ENCODE measurements around the gene ANO4. TPM values are rescaled to one million over a fixed set of nuclear protein-coding genes. Genes with fewer than 3 reads are reported as not detected.
"Not testable (repeated sequence)": the region's sequence is repeated elsewhere in the genome, so short reads cannot be mapped to it uniquely, and the experiment has no call there.

The ANO4 gene
- polyA plus RNA-seq, 1 donor = 3.4 TPM

DNA sequence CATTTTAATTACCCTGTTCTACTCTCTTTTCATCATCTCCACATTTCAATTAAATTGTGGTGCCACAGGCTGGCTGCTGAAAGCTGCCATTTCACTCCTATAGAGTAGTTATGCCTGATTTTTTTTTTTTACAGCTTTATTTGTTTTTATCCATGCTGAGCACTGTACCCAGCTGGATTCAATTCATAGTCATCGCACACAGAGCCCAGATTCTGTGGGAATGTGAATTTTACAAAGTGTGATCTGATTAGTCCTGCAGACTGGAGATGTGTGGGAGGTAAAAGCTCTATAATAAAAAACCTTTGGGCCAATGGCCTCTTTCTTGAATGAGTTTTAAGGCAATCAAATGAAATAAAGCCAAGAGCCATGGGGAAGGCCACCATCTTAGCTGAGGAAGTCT is 190.2 kb downstream of the ANO4 start:
- Histone ChIP-seq H3K4me3 (ENCODE audit: low read length) (no peak overlapping the region), H3K27ac (ENCODE audit: low read length) (no peak overlapping the region), H3K9me3 (ENCODE audit: control insufficient read depth, low read depth, low read length) (no peaks in the 10 kb centered on the region), H3K36me3 (ENCODE audit: control insufficient read depth, insufficient read depth, low read length) (no peaks in the 10 kb centered on the region), H3K27me3 (ENCODE audit: control insufficient read depth, insufficient read depth, low read length) (no peaks in the 10 kb centered on the region), H3K4me1 (ENCODE audit: control insufficient read depth, insufficient read depth, low read length) (no peaks in the 10 kb centered on the region)
- DNase-seq = no peak
- 100% methylated on average over 1 of the region's 1 CpG for WGBS (ENCODE audit: insufficient coverage, low lambda C conversion rate)

DNA sequence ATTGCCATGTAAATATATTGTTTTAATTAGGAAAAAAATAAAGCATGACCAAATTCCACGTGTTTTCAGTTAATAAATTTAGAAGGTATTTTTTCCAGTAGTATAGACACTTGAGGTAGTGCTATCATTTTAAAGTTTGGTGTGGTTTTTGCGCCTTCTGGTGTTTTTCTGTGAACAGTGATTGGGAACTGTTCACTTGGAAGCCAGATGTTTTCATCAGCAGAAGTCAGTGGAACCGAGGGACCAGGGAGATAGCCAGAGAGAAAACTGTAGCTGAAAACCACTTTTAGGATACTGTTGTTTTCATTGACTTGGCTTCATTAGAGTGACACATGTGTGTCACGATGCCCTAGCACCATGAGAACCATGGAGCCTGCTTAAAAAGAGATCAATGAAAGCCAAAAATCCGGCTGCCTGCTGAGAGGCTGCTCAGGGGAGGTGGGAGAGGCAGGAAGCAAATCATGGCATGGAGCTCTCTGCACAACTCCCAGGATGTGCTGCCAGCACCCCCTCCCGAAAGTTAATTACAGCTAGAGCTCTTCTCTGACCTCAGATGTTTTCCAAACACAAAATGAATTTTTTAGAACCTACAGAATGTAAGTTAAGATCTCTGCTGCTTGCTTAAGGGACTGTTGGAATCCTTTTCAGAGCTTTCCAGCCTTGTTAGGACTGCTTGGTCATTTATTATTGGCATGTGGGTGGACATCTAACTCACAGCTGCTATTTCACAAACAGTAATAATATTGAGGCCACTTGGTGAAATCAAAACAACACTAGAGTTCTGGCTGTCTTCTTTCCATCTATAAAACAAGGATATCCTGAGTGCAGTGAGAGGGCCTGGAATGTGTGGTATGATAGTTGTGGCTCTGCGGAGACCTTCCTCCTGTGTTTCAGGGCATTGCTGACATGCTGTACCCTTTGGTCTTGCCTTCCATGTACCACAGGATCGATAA is 192.3 kb downstream of the ANO4 start:
- Histone ChIP-seq H3K9me3 (ENCODE audit: control insufficient read depth, low read depth, low read length) (no peaks in the 10 kb centered on the region), H3K27me3 (ENCODE audit: control insufficient read depth, insufficient read depth, low read length) (no peaks in the 10 kb centered on the region), H3K4me1 (ENCODE audit: control insufficient read depth, insufficient read depth, low read length) (no peaks in the 10 kb centered on the region), H3K4me3 (ENCODE audit: low read length) (no peak overlapping the region), H3K36me3 (ENCODE audit: control insufficient read depth, insufficient read depth, low read length) (no peaks in the 10 kb centered on the region), H3K27ac (ENCODE audit: low read length) (no peak overlapping the region)
- no peak for DNase-seq
- 72% methylated on average over 2 of the region's 8 CpGs for WGBS (ENCODE audit: insufficient coverage, low lambda C conversion rate)

DNA sequence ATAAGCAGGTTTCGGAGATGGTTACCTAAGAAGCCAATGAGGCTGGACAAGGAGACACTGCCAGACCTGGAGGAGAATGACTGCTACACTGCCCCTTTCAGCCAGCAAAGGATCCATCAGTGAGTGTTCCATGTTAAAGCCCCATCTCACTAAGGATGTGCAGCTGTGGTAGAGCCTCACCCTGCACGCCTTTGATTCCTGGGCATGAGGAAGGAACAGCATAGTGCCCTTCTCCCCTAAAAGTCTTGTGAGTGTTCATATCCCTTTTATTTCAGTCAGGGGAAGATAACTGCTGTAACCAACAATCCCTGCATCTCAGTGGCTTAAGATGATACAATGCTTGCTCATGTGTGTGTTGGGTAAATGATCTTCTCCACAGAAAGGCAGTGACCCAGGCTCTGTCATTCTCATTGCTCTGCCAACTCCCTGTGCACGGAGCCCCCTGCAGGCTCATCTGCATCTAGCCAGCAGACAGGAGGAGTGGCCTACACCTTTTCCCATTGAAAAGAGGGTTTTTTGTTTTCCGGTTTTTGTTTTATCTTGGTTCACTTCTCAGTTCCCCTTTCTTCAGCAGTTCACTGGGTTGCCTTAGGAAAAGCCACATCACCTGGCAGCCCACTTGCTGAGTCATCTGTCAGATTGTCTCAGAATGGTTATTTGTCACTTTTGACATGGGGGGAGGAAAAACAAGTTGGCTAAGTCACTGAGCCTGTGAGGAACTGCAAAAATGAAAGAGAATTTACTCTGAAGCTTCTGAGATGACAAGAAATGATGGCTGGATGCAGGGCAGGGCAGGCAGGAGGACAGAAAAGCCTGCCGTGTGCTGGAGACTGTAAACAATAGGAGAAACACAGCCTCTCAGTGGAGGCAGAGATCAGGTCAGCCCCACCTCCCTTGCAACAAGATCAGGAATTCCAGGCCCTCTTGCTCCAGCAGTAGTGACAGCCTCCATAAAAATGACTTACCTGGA is 193.3 kb downstream of the ANO4 start:
- Histone ChIP-seq H3K4me3 (ENCODE audit: low read length) (no peak overlapping the region), H3K9me3 (ENCODE audit: control insufficient read depth, low read depth, low read length) (no peaks in the 10 kb centered on the region), H3K27ac (ENCODE audit: low read length) (no peak overlapping the region), H3K4me1 (ENCODE audit: control insufficient read depth, insufficient read depth, low read length) (no peaks in the 10 kb centered on the region), H3K36me3 (ENCODE audit: control insufficient read depth, insufficient read depth, low read length) (no peaks in the 10 kb centered on the region), H3K27me3 (ENCODE audit: control insufficient read depth, insufficient read depth, low read length) (no peaks in the 10 kb centered on the region)
- peak; percentile 24 to 36 for DNase-seq
- WGBS (ENCODE audit: insufficient coverage, low lambda C conversion rate) = 50% methylated on average over 2 of the region's 5 CpGs

- not testable (repeated sequence) for H3K9me3 ChIP-seq (ENCODE audit: control insufficient read depth, low read depth, low read length); H3K27me3 ChIP-seq (ENCODE audit: control insufficient read depth, insufficient read depth, low read length); H3K36me3 ChIP-seq (ENCODE audit: control insufficient read depth, insufficient read depth, low read length); H3K4me3 ChIP-seq (ENCODE audit: low read length); DNase-seq; H3K27ac ChIP-seq (ENCODE audit: low read length); H3K4me1 ChIP-seq (ENCODE audit: control insufficient read depth, insufficient read depth, low read length)
Measured at GRCh38 chr12:100989509-100989908, 194.9 kb downstream of the ANO4 start.

DNA sequence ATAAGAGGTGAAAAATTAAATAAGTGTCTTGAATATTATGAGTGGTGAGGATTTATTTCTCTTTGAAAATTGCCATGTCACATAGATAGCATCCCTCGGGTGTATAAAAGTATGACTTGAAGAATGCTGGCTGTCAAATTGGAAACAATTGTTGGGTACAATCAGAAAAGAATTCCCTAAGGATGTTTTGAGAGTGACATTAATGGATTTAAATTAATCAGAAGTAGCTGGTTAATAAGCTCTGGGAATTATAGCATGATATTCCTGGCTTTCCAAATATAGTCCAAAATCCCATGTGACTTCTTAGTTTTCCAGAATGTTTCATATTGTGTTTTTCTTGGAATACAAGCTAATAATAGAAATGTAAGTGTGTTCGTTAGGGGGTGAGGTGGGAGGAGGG is 196.5 kb downstream of the ANO4 start:
- WGBS (ENCODE audit: insufficient coverage, low lambda C conversion rate) = no CpG with 5 or more reads among the region's 2 CpGs
- H3K4me3 ChIP-seq (ENCODE audit: low read length) = no peak overlapping the region
- H3K27me3 ChIP-seq (ENCODE audit: control insufficient read depth, insufficient read depth, low read length) = no peaks in the 10 kb centered on the region
- H3K4me1 ChIP-seq (ENCODE audit: control insufficient read depth, insufficient read depth, low read length) = no peaks in the 10 kb centered on the region
- DNase-seq = no peak
- H3K9me3 ChIP-seq (ENCODE audit: control insufficient read depth, low read depth, low read length) = no peaks in the 10 kb centered on the region
- H3K27ac ChIP-seq (ENCODE audit: low read length) = no peak overlapping the region
- H3K36me3 ChIP-seq (ENCODE audit: control insufficient read depth, insufficient read depth, low read length) = no peaks in the 10 kb centered on the region

DNA sequence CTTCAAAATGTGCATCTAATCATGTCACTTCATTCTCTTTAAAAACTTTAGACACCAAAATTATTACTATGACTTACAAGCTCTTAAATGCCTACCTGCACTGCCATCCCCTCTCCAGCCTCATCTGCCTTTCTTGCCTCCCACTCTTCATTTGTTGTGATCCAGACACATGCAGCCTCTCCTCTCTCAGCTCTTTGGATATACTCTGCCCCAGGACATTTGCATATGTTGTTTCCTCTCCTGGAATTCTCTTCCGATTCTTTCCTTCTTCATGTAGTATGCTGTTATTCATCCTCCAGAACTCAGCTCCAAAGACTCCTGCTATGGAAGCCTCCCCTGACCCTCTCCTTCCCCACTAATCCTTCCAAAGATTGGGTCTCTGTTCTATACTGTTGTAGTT is 197.6 kb downstream of the ANO4 start:
- Histone ChIP-seq H3K4me1 (ENCODE audit: control insufficient read depth, insufficient read depth, low read length) (no peaks in the 10 kb centered on the region), H3K27ac (ENCODE audit: low read length) (no peak overlapping the region)
- WGBS (ENCODE audit: insufficient coverage, low lambda C conversion rate) = 83% methylated on average over 1 of the region's 1 CpG

DNA sequence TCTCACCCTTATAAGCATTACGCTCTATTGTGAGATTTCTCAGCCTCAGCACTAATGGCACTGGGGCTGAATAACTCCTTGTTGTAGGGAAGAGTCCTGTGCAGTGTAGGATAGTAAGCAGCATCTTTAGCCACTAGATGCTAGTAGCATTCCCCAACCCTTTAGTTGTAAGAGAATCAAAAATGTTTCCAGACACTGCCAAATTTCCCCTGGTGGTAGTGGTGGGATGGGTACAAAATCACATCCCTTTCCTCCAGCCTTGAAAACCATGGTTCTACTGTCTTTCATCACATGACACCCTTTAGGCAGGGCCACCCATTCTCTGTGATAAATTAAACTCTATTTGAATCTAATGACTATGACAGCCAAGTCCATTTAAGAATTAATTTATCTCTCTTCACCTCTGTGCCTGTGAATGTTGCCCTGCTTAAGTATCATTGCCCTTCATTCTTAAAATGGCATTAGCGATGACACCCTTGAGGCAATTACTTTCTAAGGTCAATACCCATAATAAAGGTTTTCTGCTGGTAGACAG is 199.4 kb downstream of the ANO4 start:
- Histone ChIP-seq H3K9me3 (ENCODE audit: control insufficient read depth, low read depth, low read length) (no peaks in the 10 kb centered on the region), H3K27me3 (ENCODE audit: control insufficient read depth, insufficient read depth, low read length) (no peaks in the 10 kb centered on the region), H3K36me3 (ENCODE audit: control insufficient read depth, insufficient read depth, low read length) (no peaks in the 10 kb centered on the region), H3K4me1 (ENCODE audit: control insufficient read depth, insufficient read depth, low read length) (no peaks in the 10 kb centered on the region), H3K27ac (ENCODE audit: low read length) (no peak overlapping the region), H3K4me3 (ENCODE audit: low read length) (no peak overlapping the region)
- no peak for DNase-seq
- WGBS (ENCODE audit: insufficient coverage, low lambda C conversion rate) = 80% methylated on average over 1 of the region's 2 CpGs

More for the DNA sequence above, 197.6 kb downstream of the ANO4 start:
- no peak for DNase-seq
- Histone ChIP-seq H3K27me3 (ENCODE audit: control insufficient read depth, insufficient read depth, low read length) (no peaks in the 10 kb centered on the region), H3K9me3 (ENCODE audit: control insufficient read depth, low read depth, low read length) (no peaks in the 10 kb centered on the region), H3K4me3 (ENCODE audit: low read length) (no peak overlapping the region), H3K36me3 (ENCODE audit: control insufficient read depth, insufficient read depth, low read length) (no peaks in the 10 kb centered on the region)

DNA sequence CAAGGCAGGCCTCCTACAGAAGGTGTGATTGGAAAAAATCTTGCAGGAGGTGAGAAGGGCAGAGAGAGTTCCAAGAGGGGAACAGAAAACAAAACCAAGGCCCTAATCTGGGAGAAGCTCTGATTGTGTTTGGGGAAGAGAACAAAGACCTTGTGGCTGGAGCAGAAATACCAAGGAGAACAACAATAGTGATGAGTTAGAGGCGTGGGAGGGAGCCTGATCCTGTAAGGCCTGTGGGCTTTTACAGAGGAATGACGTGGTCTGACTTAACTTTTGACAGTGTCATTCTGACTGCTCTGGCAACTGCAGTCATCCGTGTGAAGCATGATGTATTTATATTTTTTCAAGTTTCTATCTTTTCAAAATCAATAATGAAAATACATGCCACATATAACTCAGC is 200.6 kb downstream of the ANO4 start:
- Histone ChIP-seq H3K9me3 (ENCODE audit: control insufficient read depth, low read depth, low read length) (no peaks in the 10 kb centered on the region), H3K27me3 (ENCODE audit: control insufficient read depth, insufficient read depth, low read length) (no peaks in the 10 kb centered on the region), H3K36me3 (ENCODE audit: control insufficient read depth, insufficient read depth, low read length) (no peaks in the 10 kb centered on the region), H3K27ac (ENCODE audit: low read length) (no peak overlapping the region), H3K4me1 (ENCODE audit: control insufficient read depth, insufficient read depth, low read length) (no peaks in the 10 kb centered on the region), H3K4me3 (ENCODE audit: low read length) (no peak overlapping the region)
- WGBS (ENCODE audit: insufficient coverage, low lambda C conversion rate) = 100% methylated on average over 1 of the region's 3 CpGs
- DNase-seq = no peak

DNA sequence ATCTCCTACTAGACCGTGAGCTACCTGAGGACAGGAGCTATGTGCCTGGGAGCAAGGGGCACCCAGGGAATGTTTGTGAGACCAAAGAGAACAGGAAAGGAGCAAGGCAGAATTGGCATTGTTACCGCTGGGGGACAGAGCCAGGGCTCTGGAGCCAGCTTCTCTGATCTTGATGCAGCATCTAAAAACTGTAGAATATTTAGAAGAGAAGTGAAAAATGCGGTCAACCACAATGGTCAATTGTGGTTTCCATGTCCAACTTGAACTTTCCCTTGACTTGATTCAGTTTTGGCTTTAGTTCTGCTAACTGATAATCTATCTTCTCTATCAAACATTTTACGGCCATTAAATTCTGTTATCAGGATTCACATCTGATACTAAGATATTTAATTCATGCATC is 201.2 kb downstream of the ANO4 start:
- WGBS (ENCODE audit: insufficient coverage, low lambda C conversion rate) = 80% methylated on average over 1 of the region's 4 CpGs
- no peak overlapping the region for H3K27ac ChIP-seq (ENCODE audit: low read length)
- no peak overlapping the region for H3K4me3 ChIP-seq (ENCODE audit: low read length)
- no peaks in the 10 kb centered on the region for H3K36me3 ChIP-seq (ENCODE audit: control insufficient read depth, insufficient read depth, low read length)
- no peaks in the 10 kb centered on the region for H3K4me1 ChIP-seq (ENCODE audit: control insufficient read depth, insufficient read depth, low read length)
- no peaks in the 10 kb centered on the region for H3K9me3 ChIP-seq (ENCODE audit: control insufficient read depth, low read depth, low read length)
- H3K27me3 ChIP-seq (ENCODE audit: control insufficient read depth, insufficient read depth, low read length) = no peaks in the 10 kb centered on the region
- no peak for DNase-seq

DNA sequence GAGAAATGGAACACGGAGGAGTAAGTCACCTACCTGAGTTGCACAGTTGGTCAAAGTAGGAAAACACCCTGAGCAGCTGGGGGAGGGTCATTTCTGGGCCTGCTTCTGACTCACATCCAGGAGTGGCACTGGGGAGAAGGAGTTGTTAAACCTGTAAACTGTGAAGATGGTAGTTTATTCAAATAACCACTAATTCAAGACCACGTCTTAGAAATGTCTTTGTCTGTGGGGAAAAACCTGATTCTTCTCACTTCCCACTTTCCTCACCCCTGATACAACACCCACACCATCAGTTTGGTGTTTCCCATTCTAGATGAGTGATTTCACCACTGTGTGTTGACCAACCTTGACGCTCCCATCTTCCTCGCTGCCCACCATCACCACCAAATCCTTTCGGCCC is 207.1 kb downstream of the ANO4 start:
- H3K4me1 ChIP-seq (ENCODE audit: control insufficient read depth, insufficient read depth, low read length) = no peaks in the 10 kb centered on the region
- H3K9me3 ChIP-seq (ENCODE audit: control insufficient read depth, low read depth, low read length) = no peaks in the 10 kb centered on the region
- no peaks in the 10 kb centered on the region for H3K36me3 ChIP-seq (ENCODE audit: control insufficient read depth, insufficient read depth, low read length)
- no peak overlapping the region for H3K27ac ChIP-seq (ENCODE audit: low read length)
- WGBS (ENCODE audit: insufficient coverage, low lambda C conversion rate) = 93% methylated on average over 2 of the region's 5 CpGs
- DNase-seq = no peak
- no peak overlapping the region for H3K4me3 ChIP-seq (ENCODE audit: low read length)
- H3K27me3 ChIP-seq (ENCODE audit: control insufficient read depth, insufficient read depth, low read length) = no peaks in the 10 kb centered on the region

Measured in large intestine (tissue), 3 donors.